GM19099 (cell line): Measurements from ENCODE around the gene PTPN2.

Source experiments
- POLR2A ChIP-seq: IDR thresholded peaks from 3 replicates; pipeline ENCODE4 v1.6.1; 2011; ENCODE audit warnings: low read depth; ENCODE audit not compliant: insufficient read length; ENCODE audit errors: extremely low read depth

The PTPN2 gene

GRCh38 chr18:12883684-12884405 is at the start of gene PTPN2:
Gene PTPN2 (minus strand): TSS chr18:12884237. CDS start chr18:12884141, 96 bp downstream.
- peak; percentile 99 for TF ChIP-seq POLR2A

- no peak for TF ChIP-seq POLR2A
These were observed 49.3 kb upstream of the PTPN2 start for GRCh38 chr18:12933327-12933726.

GRCh38 chr18:12930908-12931307 is 46.9 kb upstream of the PTPN2 start:
- no peak for TF ChIP-seq POLR2A

- TF ChIP-seq POLR2A: no peak
These were observed 46.3 kb upstream of the PTPN2 start for GRCh38 chr18:12930376-12930775.

- TF ChIP-seq POLR2A: no peak
These were observed 45.5 kb upstream of the PTPN2 start for GRCh38 chr18:12929477-12930083.

GRCh38 chr18:12928641-12929040 is 44.6 kb upstream of the PTPN2 start:
- TF ChIP-seq POLR2A: no peak

- TF ChIP-seq POLR2A: no peak
These were observed 44.2 kb upstream of the PTPN2 start for GRCh38 chr18:12928206-12928605.

- TF ChIP-seq POLR2A: no peak
These were observed 40.6 kb upstream of the PTPN2 start for GRCh38 chr18:12924616-12925015.

GRCh38 chr18:12922266-12922665 is 38.2 kb upstream of the PTPN2 start:
- no peak for TF ChIP-seq POLR2A

- no peak for TF ChIP-seq POLR2A
These were observed 37.1 kb upstream of the PTPN2 start for GRCh38 chr18:12921178-12921577.

GRCh38 chr18:12911929-12912703 is 28.1 kb upstream of the PTPN2 start:
- TF ChIP-seq POLR2A: no peak

GRCh38 chr18:12911025-12911928 is 27.2 kb upstream of the PTPN2 start:
- TF ChIP-seq POLR2A: no peak

- TF ChIP-seq POLR2A: no peak
These were observed 24.7 kb upstream of the PTPN2 start for GRCh38 chr18:12908706-12909105.

- TF ChIP-seq POLR2A: no peak
These were observed 23.4 kb upstream of the PTPN2 start for GRCh38 chr18:12907258-12907925.
